ENCODE data around the gene DNAJB4. TPM values are rescaled to one million over a fixed set of nuclear protein-coding genes. Genes with fewer than 3 reads are reported as not detected.

DNAJB4 gene
- total RNA-seq, 4 donors from 2014 or later: 38.0 to 70.9 (median 59.1) TPM

DNA sequence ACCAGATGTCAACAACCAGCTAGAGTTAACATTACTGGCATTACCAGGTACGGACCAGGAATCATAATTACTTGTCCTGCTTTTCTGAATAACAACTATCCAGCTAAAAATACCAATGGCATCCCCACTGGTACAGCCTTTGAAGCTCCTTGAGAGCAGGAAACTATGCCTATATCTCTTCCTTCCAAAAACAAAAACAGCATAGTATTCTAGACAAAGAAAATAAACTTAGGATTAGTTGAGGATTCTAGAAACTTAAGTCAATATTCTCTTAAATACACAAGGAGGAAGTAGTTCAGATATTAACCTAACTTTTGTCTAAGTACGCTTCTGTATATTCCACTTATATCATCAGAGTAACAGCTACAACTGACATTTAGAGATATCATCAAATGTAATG lies 28.8 kb upstream of the DNAJB4 start:
- peak overlapping the region in 1 of 2 donors; percentile 37 for H3K27ac ChIP-seq
- peak overlapping the region in 1 of 2 donors; percentile 71 for H3K4me3 ChIP-seq
- H3K9me3 ChIP-seq: no peaks in the 10 kb centered on the region
- TF ChIP-seq CTCF (IDR thresholded peaks at IDR 0.05) (no peak), POLR2A (IDR thresholded peaks at IDR 0.05) (no peak)
- intact Hi-C loops (cut with DNase I; ENCODE audit: low total_unique reads): loop anchor here (10.0 kb wide), 1 partner anchor 139 kb away; no protein-coding TSS in a partner anchor
- no peaks in the 10 kb centered on the region for H3K27me3 ChIP-seq
- H3K36me3 ChIP-seq: no peaks in the 10 kb centered on the region
- peaks cover 0 to 5% of the 10 kb centered on the region in 2 donors for H3K4me1 ChIP-seq
- DNase-seq: no peak

GRCh38 chr1:77976433-77977076 lies 28.2 kb upstream of the DNAJB4 start:
- H3K27ac ChIP-seq: peak overlapping the region in 1 of 2 donors; percentile 100
- H3K36me3 ChIP-seq: no peaks in the 10 kb centered on the region
- no peak for DNase-seq
- H3K9me3 ChIP-seq: no peaks in the 10 kb centered on the region
- no peaks in the 10 kb centered on the region for H3K27me3 ChIP-seq
- intact Hi-C loops (cut with DNase I; ENCODE audit: low total_unique reads): loop anchor here (10.0 kb wide), 1 partner anchor 138 kb away; no protein-coding TSS in a partner anchor
- TF ChIP-seq CTCF (IDR thresholded peaks at IDR 0.05): no peak
- no peak for TF ChIP-seq POLR2A (IDR thresholded peaks at IDR 0.05)
- H3K4me3 ChIP-seq: peak overlapping the region; percentile 71 to 78
- peaks cover 0 to 5% of the 10 kb centered on the region in 2 donors for H3K4me1 ChIP-seq

DNA sequence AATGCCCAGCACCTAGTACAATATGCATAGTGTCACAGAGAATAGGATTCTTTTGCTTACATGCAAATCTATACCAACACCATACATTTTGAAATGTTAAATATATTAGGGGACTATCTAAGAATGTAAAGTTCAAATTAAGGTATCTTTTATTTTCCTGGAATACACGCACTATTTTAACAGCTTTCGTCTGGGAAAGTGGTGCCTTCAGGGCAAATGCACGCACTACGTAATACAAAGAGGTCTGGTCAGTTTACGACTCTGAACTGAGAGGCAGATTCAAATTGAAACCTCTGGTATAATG lies 26.8 kb upstream of the DNAJB4 start:
- intact Hi-C loops (cut with DNase I; ENCODE audit: low total_unique reads): loop anchor here (10.0 kb wide), 1 partner anchor 137 kb away; no protein-coding TSS in a partner anchor
- Histone ChIP-seq H3K36me3 (no peaks in the 10 kb centered on the region), H3K27me3 (no peaks in the 10 kb centered on the region), H3K27ac (peak overlapping the region; percentile 97 to 100), H3K4me3 (peak overlapping the region; percentile 71 to 78), H3K9me3 (no peaks in the 10 kb centered on the region), H3K4me1 (peaks cover 0 to 5% of the 10 kb centered on the region in 2 donors)
- TF ChIP-seq POLR2A (IDR thresholded peaks at IDR 0.05): no peak
- no peak for TF ChIP-seq CTCF (IDR thresholded peaks at IDR 0.05)
- no peak for DNase-seq

DNA sequence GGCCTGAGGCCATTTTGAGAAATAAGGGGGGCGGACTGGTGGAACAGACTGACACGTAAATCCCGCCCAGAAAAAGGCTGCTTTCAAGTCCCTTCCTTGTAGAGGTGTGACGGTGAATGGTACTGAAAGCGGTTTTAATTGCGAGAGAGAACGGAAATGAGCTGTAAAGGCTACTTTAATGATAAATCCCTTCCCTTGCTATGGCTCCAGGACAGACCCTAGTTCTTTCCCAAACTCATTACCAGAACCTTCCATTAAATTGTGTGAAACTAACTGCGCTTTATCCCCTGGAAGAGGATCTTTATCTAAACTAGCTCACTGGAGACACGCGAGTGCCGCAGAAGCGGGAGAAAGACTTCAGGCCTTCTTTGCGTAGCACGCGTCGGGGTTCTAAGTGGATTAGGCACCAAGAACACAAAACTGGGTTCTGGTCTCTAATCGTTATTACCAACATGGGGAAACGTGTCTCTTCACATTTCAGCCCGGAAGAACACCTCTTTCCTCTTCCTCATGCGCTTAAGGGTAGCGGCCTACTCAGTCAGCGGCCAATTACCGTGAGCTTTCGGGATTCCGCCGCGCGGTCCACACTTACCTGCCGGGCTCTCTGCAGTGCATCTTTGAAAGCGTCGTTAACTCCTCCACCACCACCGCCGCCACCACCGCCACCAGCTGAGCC lies 26.3 kb upstream of the DNAJB4 start:
- intact Hi-C loops (cut with DNase I; ENCODE audit: low total_unique reads): loop anchor here (10.0 kb wide), 1 partner anchor 136 kb away; no protein-coding TSS in a partner anchor
- Histone ChIP-seq H3K36me3 (no peaks in the 10 kb centered on the region), H3K9me3 (no peaks in the 10 kb centered on the region), H3K4me1 (peaks cover 0 to 5% of the 10 kb centered on the region in 2 donors), H3K27ac (peak overlapping the region; percentile 97 to 100), H3K4me3 (peak overlapping the region; percentile 71 to 78), H3K27me3 (no peaks in the 10 kb centered on the region)
- peak; percentile 46 to 48 for TF ChIP-seq POLR2A (IDR thresholded peaks at IDR 0.05)
- TF ChIP-seq CTCF (IDR thresholded peaks at IDR 0.05): no peak
- peak; percentile 56 to 81 for DNase-seq
